Peyer's patch (tissue), 4 donors: Measurements from ENCODE around the gene EFNA1. TPM values are rescaled to one million over a fixed set of nuclear protein-coding genes. Genes with fewer than 3 reads are reported as not detected.

ENCODE experiments used
- DNase-seq, 3 donors: peaks; one replicate each; pipeline ENCODE4 v3.0.0-alpha.2; 2017 to 2019
- H3K27ac ChIP-seq, 4 donors: fragments of 200-600 bp; sonication (generic); one replicate each; pipeline ENCODE4 v1.5.1; 2016 to 2019
- H3K27me3 ChIP-seq, 2 donors: fragments of 200-600 bp; sonication (generic); one replicate each; pipeline ENCODE4 v1.5.1; 2019
- H3K36me3 ChIP-seq, 3 donors: fragments of 200-600 bp; sonication (generic); one replicate each; pipeline ENCODE4 v1.5.1; 2016 to 2019
- H3K4me1 ChIP-seq, 4 donors: fragments of 200-600 bp; sonication (generic); one replicate each; pipeline ENCODE4 v1.5.1; 2016 to 2019
- H3K4me3 ChIP-seq, 4 donors: fragments of 200-600 bp; sonication (generic); 1 replicate in 3 of 4; 2 replicates in 1 of 4; pipeline ENCODE4 v1.5.1; 2016 to 2019; ENCODE audit warnings: mild to moderate bottlenecking in 1 of 4
- H3K9me3 ChIP-seq, 4 donors: fragments of 200-600 bp; sonication (generic); one replicate each; pipeline ENCODE4 v1.5.1; 2016 to 2019; ENCODE audit warnings: mild to moderate bottlenecking in 1 of 4
- CTCF ChIP-seq, 6 experiments: fragments of 450-650 bp in 4 of 6; fragments of 200-600 bp in 2 of 6; sonication (generic) in 1 of 6; IDR thresholded peaks; one replicate each; pipeline ENCODE4 v1.5.1; 2017 to 2019; ENCODE audit warnings: antibody characterized with exemption in 6 of 6, mild to moderate bottlenecking in 3 of 6, moderate library complexity in 1 of 6
- POLR2A ChIP-seq, 2 donors: fragments of 450-650 bp; IDR thresholded peaks; one replicate each; pipeline ENCODE4 v1.5.1; 2017; ENCODE audit warnings: antibody characterized with exemption in 2 of 2, mild to moderate bottlenecking in 2 of 2, moderate library complexity in 2 of 2
- total RNA-seq, 4 donors: library from RNA; depleted of rRNA; stranded (reverse); fragments of >200 nt; gene quantifications; one replicate each; pipeline ENCODE4 v1.1.0, GENCODE V29; 2016

EFNA1 gene
- total RNA-seq, 4 donors from 2014 or later, result 13.2 to 166 (median 145) TPM

- Histone ChIP-seq H3K4me3 (no peak overlapping the region), H3K36me3 (no peaks in the 10 kb centered on the region), H3K4me1 (peaks cover 0 to 23% (median 3%) of the 10 kb centered on the region in 4 donors), H3K9me3 (no peaks in the 10 kb centered on the region), H3K27me3 (no peaks in the 10 kb centered on the region), H3K27ac (peak overlapping the region in 2 of 4 donors; percentile 46 to 50)
- TF ChIP-seq POLR2A (IDR thresholded peaks at IDR 0.05) (no peak), CTCF (IDR thresholded peaks at IDR 0.05) (no peak)
- no peak for DNase-seq
Observed at GRCh38 chr1:155094622-155094948, 33.1 kb upstream of the EFNA1 start.

DNA sequence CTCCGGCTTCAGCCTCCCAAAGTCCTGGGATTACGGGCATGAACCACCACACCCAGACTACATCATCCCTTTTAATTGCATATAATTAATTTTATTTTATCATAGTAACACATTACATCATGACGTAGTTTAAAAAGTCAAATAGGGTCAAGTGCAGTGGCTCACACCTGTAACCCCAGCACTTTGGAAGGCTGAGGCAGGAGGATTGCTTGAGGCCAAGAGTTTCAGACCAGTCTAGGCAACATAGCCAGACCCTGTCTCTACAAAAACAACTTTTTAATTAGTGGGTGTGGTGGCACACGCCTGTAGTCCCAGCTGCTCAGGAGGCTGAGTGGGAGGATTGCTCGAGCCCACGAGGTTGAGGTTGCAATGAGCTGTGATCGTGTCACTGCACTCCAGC lies 28.3 kb upstream of the EFNA1 start:
- Histone ChIP-seq H3K27me3 (no peaks in the 10 kb centered on the region), H3K4me1 (peaks cover 0 to 21% (median 0%) of the 10 kb centered on the region in 4 donors), H3K27ac (peak overlapping the region in 1 of 4 donors; percentile 67), H3K9me3 (no peaks in the 10 kb centered on the region), H3K36me3 (no peaks in the 10 kb centered on the region), H3K4me3 (no peak overlapping the region)
- peak in 1 of 3 donors; percentile 55 for DNase-seq
- TF ChIP-seq POLR2A (IDR thresholded peaks at IDR 0.05) (peak in 1 of 2 donors; percentile 26), CTCF (IDR thresholded peaks at IDR 0.05) (no peak)

DNA sequence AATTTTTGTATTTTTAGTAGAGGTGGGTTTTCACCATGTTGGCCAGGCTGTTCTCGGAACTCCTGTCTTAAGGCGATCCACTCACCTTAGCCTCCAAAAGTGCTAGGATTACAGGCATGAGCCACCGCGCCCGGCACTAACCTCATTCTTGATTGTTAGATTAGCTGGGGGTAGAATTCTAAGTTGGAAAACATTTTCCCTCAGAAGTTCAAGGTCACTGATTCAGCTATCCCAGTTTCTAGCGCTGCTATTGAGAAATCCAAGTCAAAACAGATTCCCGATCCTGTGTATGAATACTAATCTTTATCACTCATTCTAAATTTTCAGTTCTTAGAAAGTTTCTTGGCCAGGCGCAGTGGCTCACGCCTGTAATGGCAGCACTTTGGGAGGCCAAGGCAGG lies 24.4 kb upstream of the EFNA1 start:
- Histone ChIP-seq H3K9me3 (no peaks in the 10 kb centered on the region), H3K36me3 (no peaks in the 10 kb centered on the region), H3K27me3 (no peaks in the 10 kb centered on the region), H3K27ac (no peak overlapping the region), H3K4me1 (peaks cover 0 to 18% (median 0%) of the 10 kb centered on the region in 4 donors), H3K4me3 (no peak overlapping the region)
- no peak for DNase-seq
- no peak for TF ChIP-seq CTCF (IDR thresholded peaks at IDR 0.05)
- TF ChIP-seq POLR2A (IDR thresholded peaks at IDR 0.05), result no peak

DNA sequence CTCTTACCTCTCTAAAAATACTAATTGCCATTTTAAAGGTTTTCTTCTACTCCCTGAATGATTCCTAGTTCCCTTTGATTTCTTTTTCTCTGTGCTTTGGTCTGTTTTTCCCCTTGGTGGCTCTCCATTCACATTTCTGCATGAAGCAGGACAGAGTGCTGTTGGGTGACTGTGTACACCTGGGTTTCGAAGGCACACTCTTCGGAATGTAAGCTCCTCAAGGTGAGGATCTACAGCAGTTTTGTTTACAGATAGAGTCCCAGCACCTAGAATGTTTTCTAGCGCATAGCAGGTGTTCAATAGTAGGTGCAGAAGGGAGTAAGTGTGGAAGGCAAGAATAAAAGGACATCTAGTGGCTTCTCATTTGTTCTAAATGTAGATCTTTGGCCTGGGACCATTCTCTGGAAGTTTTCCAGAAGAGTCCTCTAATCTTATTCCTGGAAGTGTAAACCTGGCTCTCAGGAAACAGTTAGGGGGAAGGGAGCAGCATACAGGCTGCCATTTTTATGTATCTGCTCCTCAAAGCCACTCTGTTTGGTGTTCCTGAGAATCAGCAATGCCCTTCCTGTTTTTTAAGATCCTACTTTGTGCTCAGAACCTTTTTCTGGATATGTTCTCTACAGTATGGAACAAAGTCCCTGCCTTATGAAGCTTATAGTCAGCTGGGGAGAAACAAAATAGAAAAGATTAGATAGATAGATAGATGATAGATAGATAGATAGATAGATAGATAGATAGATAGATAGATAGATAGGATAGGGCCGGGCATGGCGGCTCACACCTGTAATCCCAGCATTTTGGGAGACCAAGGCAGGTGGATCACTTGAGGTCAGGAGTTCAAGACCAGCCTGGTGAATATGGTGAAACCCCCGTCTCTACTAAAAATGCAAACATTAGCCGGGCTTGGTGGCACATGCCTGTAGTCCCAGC lies 22.8 kb upstream of the EFNA1 start:
- no peaks in the 10 kb centered on the region for H3K36me3 ChIP-seq
- TF ChIP-seq CTCF (IDR thresholded peaks at IDR 0.05) (no peak), POLR2A (IDR thresholded peaks at IDR 0.05) (no peak)
- H3K27ac ChIP-seq, result peak overlapping the region in 2 of 4 donors; percentile 37 to 55
- H3K4me1 ChIP-seq, result peaks cover 0 to 13% (median 0%) of the 10 kb centered on the region in 4 donors
- DNase-seq, result no peak
- H3K27me3 ChIP-seq, result no peaks in the 10 kb centered on the region
- H3K9me3 ChIP-seq, result no peaks in the 10 kb centered on the region
- no peak overlapping the region for H3K4me3 ChIP-seq

DNA sequence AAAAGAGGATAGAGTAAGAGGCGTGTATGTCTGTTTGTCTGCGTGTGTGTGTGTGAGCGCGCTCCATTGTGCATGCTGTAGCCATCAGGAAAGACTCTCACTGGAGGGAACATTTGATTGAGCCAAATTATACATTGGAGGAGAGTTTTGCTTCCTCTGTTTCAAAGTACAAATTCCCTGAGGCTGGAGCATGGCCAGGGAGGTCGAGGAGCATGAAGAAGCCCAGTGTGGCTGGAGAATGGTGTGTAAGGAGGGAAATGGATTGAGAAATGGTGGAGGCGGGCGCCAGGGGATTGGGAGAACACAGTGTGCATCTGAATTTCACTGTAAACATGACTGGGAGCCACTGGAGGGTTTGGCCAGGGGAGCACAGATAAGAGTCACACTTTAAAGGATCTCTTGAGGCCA lies 22.1 kb upstream of the EFNA1 start:
- H3K9me3 ChIP-seq, result no peaks in the 10 kb centered on the region
- no peak for DNase-seq
- H3K27me3 ChIP-seq, result no peaks in the 10 kb centered on the region
- no peaks in the 10 kb centered on the region for H3K36me3 ChIP-seq
- no peak overlapping the region for H3K4me3 ChIP-seq
- TF ChIP-seq POLR2A (IDR thresholded peaks at IDR 0.05), result no peak
- TF ChIP-seq CTCF (IDR thresholded peaks at IDR 0.05), result no peak
- peak overlapping the region in 2 of 4 donors; percentile 37 to 55 for H3K27ac ChIP-seq
- H3K4me1 ChIP-seq, result peaks cover 0 to 13% (median 0%) of the 10 kb centered on the region in 4 donors
